ENCODE data around the gene MGAT3.

Gene MGAT3

DNA sequence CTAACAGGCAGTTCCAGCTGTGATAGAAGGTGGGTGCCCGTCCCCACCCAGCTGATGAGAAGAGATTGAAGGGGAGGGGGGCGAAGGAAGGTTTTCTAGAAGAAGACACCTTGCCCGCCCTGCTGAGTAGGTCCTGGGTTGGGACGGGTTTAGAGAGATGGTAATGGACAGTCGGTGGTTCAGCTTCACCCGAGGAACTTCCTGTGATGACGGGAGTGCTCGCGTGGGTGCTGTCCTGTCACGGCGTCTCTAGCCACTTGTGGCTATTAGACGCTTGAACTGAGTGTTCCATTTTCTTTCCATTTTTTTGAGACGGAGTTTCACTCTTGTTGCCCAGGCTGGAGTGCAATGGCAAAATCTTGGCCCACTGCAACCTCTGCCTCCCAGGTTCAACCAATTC lies 27.6 kb upstream of the MGAT3 start:
- DNase-seq = no peak

DNA sequence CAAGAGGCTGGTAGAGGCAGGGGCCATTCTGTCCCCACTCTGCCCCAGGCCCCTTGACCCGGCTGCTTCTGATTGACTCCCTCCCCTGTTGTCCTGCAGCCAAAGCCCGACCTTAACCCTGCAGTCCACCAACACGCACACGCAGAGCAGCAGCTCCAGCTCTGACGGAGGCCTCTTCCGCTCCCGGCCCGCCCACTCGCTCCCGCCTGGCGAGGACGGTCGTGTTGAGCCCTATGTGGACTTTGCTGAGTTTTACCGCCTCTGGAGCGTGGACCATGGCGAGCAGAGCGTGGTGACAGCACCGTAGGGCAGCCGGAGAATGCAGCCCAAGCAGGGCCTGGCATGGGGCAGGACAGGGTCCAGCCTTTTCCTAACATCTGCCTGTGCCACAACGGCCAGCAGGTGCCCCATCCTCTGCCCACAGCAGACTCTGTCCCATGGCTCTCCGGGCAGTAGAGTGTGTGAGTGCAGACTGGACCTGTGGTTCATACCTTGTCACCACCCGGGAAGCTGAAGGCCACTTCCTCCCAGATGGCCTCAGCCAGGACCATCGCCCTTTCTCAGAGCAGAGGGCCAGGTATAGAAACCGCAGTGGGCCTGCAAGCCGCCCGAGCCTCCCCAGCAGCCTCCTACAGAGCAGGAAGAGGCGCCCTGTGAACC lies 26.8 kb upstream of the MGAT3 start:
- no peak for DNase-seq

DNA sequence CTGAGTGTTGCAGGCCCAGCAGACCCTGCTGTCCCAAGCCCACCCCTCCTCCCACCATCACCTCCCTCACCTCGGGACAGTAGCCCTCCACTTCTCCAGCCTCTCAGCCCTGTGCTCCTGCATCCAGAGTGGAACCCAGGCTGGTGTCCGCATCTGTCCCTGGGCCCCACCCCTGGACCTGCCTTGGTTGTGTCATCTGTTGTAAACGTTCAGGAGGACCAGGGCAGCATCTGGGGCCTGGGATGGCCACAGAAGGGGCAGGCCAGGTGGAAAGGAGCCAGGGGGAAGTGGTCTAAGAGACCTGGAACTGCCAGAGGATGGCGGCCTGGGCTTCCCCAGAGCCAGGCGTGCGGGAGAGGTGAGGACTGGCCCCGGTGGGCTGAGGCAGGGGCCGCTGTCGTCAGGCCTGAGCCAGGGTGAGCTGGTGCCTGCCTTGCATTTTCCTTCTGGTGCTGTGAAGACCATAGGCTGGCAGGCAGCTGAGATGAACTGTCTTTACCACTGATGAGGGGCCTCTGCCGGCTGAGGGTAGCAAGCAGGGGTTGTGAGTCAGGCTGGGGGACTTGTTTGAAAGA lies 26.1 kb upstream of the MGAT3 start:
- no peak for DNase-seq

DNA sequence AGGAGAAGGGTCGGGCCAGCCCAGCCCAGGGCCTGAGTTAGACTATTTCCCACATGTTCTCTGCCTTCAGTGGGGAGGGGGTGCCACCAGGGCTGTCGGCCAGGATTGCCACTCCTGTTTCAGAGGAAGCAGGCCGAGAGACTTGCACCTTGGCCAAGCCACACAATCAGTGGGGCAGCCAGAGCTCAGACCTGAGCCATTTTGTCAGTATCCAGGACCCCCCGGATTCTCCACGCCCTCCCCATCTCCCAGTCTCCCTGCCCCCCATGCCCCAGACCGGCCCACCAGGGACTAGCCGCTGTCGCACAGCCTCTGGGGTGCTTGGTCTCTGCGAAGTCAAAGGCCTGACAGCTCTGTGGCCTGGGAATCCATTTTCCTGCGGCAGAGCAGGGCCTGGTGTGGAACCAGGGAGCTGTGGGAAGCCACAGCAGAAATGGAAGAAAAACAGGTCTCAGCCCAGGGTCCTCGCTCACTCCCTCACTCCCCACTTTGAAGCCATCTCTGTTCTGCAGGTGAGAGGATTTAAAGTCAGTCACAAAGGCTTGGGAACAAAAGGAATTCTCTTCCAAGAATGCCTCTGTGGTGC lies 25.5 kb upstream of the MGAT3 start:
- DNase-seq = no peak

DNA sequence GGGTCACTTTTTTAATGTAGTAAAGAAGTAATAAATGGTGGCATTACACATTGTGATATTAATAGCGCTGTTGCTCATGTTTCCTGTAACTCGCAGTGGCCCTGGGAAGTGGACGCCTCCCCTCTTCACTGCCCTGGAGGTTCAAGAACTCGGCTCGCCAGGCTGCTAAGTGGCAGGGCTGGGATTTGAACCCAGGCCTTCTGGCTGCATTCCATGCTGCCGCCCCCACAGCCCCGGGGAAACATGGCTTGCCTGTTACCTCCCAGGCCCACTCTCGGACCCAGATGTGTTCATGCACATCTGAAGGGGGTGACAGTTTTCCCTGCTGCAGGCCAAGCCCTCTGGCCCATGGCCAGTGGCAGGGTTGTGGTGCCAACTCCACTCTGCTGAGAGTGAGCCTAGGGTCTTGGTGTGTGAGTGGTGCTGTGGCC lies 25.0 kb upstream of the MGAT3 start:
- DNase-seq = no peak

DNA sequence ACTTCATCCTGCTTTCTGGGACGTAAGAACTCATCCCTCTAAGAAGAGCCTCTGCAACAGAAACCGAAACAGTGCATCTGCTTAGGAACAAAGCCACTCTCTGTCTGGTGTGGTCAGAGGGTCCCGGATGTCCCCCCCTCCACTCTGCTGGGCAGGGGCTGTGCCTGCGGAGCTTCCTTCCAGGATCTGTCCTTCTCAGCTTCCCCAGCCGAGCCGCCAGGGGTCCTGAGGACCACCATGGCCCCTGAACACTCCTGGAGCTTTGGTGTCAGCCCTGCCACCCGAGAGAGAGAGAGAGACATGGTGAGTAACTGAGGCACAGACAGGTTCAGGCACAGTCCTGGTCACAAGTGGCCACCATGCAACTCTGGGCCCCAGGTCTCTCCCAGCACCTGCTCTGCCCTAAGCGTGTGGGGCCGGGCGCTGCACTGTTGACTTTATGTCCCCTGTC lies 24.4 kb upstream of the MGAT3 start:
- DNase-seq = no peak

DNA sequence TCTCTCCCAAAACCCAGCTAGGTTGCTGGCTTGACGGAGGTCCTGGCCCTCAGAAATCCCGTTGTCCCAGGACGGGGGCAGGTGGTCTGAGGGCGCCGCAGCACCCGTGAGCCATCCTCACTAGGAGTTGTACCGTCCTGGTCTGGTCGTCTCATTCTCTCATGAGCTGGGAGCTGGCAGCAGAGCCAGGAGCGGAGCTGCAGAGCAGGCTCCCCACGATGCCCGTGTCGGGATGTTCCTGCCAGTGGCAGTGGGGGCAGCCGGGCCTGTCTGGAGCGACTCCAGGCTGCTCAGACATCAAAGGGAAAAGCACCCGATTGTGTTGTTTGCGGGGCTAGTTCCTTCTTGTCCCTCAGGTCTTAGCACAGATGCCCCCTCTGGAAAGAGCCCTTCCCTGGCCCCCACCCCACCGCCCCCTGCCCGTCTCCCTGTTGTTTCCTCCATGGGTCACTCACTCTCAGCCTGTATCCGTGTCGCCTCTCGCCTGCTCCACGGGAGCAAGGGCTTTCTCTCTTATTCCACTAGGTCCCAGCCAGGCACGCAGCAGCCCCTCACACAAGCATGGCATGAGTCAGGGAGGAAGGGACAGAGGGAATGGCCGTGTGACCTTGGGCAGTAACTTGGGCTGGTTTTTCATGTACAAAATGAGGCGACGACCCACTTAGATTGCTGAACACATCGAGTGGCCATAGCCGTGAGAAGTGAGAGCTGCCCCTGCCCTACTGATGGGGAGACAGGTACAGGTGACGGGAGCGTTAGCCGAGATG lies 23.2 kb upstream of the MGAT3 start:
- no peak for DNase-seq

DNA sequence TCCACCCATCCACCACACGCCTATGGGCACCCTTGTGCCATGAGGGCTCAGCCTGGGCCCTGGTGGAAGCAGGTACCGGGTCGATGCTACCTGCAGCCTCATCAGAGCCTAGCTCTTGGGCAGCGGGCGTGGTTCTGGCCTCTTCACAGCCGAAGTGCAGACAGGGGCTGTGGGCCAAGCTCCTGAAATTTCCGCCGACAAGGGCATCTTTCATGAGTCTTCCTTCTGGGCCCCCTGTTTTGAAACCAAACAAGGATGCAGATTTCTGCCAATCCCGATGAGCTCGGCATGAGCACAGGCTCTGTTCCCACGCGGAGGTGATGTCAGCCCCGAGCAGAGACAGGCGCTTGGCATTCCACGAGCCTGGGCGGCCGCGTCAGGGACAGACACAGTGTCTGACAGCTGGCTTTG lies 22.6 kb upstream of the MGAT3 start:
- DNase-seq = no peak

DNA sequence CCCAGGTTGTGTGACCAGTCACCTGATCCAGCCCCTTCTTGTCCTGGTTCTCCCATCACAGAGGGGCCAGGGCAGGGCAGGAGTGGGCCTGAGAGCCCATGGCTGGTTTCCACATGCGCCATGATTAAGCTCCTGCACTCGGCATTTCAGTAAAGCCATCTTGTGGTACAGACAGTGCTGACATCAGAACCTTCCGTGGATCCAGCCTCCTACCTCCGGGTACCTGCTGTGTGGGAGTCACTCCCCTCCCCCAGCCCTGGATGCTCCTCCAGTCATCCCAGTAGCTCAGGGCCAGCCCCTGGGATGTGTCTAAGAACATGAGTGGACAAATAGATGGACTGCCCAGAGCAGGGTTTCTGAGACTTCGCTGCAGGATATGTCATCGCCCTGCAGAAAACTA lies 22.1 kb upstream of the MGAT3 start:
- no peak for DNase-seq

DNA sequence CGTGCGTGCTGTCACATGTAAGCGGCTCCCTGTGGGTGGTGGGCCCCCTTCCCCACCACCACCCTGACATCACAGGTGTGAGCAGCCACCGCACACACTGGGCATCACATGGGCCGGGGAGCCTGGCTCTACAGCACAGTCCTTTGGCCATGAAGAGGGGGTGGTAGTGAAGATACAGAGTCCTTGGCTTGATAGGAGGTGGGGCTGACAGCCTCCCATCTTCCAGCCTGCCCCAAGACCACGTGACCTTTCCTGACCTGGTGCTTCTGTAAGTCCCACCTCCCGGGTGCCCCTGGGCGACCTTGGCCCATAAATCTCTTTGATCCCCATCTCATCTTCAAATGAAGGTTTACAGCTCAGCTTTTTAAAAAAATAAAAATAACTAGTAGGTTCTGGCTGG lies 21.2 kb upstream of the MGAT3 start:
- DNase-seq = no peak

DNA sequence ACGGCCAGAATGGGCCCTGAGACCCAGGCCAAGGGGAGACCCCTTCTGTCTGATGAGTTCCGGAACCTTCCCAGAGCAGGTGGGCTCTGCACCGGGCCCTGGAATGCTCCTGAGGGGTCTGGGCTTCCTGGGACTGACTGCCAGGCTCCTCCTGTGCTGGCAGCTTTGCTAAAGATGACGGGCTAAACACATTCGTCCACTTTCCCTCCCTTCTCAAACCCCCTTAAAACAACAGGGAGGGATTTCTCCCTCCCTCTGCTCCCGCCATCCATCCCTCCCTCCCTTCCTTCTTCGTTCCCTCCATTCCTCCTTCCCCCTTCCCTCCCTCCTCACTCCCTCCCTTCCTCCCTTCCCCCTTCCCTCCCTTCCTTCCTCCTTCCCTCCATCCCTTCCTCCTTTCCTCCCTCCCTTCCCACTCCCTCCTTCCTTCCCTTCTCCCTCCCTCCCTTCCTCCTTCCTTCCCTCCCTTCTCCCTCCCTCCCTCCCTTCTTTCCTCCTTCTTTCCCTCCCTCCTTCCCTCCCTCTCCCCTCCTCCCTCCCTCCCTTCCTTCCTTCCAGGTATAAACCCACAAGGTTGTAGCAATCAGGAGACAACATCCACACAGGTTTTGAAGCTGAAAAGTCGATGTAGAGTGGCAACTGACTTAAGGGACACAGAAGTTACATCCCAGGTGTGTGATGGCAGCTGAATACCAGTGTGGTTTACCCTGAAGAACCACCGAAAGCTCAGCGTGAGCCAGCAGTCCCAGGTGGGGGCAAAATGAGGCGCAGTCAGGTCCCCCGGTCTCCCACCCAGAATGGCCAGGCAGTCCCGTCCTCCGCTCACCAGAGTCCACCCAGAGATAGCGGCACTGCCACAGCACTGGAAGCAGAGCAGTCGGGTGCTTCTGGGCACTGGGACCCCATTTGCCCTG lies 18.8 kb upstream of the MGAT3 start:
- DNase-seq = no peak

DNA sequence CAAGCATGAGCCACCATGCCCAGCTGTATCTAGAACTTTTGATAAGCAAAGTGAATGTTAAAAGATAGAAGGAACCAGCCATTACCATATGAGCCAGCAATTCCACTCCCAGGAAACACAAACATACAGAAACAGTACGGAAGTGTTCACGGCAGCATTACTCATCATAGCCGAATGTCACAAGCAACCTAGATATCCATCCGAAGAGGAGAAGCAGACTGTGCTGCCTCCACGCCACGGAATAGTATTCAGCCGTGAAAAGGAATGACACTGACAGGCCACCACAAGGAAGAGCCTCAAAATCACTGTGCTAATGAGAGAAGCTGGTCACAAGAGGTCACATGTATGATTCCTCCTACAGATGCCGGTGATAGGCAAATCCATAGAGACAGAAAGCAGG lies 17.6 kb upstream of the MGAT3 start:
- DNase-seq = no peak

DNA sequence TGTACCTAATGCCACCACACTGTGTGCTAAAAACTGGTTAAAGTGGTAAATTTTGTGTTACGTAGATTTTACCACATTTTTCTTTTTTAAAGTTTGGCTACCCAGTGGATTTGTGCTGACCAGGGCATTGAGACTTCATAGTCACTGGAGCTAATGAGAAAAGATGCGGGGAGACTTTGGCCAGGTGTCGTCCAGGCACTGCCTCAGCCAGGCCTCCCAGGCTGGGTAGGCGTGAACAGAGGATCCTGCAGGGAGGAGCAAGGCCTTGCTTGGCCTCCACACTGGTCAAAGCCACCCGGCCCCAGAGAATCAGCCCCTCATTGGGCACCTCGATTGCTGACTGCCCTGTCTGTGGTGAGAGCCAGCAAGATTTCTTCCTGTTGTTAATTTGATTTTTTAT lies 13.4 kb upstream of the MGAT3 start:
- no peak for DNase-seq

DNA sequence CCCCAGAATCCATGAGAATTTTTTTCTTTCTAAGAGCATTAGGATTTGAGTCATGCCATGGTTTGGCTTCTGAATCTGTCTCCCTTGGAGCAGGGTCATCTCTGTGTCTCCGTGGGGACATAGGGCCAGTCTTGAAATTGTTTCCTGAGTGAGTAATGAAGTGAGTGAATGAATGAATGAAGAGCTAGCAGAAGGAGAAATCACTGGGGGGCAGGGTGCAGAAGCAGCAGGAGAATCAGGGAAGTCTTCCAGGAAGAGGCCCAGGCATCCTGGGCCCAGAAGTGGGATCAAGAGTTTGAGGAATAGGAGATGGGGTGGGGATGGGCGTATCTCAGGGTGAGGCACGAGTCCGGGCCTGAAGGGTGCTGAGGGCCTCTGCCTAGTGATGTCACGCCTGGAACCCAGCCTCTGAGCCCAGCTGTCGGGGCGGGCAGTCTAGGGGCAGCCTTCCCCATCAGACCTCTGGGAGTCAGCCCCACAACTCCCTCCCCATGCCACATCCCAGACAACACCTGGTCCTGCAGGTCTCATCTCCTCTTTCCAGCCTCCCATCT lies 12.5 kb upstream of the MGAT3 start:
- no peak for DNase-seq

DNA sequence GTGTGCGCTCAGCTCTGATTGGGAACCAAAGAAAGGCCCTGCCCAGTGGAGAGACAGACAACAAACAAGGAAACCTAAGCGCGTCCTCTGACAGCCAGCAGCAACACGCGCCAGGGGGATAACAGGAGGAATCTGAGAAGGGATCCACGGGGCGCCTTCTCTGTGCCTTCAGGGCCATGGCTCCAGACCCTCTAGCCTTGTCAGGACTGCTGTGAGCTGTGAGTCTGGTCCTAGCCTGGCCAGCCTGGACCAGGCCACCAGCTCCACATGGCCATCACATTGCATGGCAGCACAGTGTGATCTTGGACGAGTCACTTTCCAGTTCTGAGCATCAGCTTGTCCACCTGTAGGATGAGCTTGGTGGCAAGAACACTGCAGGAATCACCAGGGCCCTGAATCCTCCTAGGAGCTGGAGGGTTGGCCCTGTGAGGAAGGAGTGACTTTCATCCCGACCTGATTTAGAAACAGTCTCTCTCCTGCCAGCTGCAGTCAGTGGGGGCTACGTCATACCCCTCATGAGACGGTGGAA lies 11.8 kb upstream of the MGAT3 start:
- no peak for DNase-seq

DNA sequence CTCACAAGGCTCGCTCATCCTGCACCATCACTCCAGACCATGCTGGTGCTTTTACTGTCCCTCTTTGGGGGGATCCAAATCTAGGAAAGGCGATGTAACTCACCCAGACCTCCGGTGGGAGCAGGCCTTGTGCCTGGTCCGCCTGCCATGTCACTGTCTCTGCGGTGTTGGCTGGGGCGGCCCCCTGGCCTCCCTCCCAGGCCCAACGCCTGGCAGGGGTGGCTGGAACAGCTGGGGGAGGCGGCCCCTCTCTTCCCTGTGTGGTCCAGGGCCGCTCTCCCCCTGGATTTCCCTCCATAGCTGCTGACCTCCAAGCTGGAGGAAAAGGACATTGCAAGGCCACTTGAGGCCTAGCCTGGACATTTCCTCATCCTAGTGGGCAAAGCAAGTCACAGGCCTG lies 11.1 kb upstream of the MGAT3 start:
- no peak for DNase-seq

DNA sequence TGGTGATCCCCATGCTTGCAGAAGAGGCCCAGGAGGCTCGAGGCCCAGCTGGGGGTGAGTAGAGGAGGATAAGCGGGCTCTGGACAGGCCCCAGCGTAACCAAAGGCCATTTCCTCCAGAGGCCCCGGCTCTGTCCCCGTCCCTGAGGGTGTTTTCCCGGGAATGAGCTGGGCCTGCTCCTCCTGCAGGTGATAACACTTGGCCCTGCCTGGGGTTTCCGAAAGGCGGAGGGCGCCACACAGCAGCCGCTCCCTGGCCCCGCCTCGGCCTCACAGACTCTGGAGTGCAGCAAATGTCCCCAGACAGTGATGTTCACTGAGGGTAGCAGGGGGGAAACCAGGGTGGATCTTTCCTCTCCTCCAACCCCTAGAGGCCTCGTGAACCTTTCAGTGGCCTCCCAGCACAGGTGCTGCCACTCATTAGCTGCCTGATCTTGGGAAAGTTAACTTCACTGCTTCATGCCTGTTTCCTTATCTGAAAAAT lies 10.5 kb upstream of the MGAT3 start:
- no peak for DNase-seq

DNA sequence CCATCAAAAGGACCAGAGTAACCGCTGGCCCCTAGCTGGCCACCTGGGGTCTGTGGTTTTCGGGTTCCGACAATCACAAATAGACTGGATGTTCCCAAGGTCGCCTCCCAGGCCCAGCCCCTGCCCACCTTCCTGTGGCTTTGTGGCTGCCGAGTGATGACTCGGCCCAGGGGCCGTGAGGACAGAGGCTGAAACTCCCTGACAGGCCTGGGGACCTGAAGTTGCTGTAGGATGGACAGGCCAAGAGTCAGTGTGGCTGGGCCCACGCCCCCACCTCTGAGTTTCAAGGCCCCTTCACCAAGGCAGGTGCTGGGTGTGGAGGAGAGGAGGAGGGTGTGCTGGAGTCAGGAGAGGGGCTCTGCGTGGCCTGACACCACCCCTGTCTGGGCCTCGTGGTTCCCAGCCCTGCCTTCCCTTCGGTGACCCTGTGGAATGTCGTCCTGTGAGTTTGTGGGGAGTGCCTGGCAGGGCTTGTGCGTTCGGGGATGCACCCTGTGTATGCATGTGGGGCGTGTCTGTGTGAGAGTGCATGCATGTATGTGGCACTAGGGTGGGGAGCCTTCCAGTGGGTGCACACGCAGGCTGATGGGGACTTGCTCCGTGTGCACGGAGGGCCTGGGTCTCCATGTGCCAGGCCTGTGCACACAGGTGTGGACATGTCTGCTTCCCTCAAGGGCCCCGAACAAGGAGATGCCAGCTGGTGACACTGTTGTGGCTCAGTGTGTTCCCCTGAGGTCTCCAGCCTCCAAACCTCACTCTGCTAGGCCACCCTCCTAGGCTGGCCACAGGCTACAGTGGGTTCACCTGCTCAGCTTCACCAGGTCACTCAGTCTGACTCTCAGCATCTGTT lies 8.4 kb upstream of the MGAT3 start:
- DNase-seq = no peak

DNA sequence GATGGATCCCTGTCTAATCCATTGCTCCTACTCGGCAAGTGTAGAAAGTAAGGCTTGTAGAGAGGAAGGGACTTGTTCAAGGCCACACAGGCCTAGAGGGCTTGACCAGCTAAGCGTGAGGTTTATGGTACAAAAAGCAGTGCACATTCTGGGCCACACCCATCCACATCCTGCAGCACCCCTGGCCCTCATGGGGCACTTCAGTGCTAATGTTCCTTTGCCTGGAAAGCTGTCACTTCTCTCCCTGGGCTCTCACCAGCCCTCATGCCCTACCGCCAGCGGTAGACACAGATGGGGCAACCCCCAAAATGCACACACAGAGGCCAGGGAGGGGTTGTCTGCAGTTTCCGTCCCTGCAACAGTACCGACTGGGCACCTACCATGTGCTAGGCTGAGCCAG lies 7.1 kb upstream of the MGAT3 start:
- DNase-seq = no peak

DNA sequence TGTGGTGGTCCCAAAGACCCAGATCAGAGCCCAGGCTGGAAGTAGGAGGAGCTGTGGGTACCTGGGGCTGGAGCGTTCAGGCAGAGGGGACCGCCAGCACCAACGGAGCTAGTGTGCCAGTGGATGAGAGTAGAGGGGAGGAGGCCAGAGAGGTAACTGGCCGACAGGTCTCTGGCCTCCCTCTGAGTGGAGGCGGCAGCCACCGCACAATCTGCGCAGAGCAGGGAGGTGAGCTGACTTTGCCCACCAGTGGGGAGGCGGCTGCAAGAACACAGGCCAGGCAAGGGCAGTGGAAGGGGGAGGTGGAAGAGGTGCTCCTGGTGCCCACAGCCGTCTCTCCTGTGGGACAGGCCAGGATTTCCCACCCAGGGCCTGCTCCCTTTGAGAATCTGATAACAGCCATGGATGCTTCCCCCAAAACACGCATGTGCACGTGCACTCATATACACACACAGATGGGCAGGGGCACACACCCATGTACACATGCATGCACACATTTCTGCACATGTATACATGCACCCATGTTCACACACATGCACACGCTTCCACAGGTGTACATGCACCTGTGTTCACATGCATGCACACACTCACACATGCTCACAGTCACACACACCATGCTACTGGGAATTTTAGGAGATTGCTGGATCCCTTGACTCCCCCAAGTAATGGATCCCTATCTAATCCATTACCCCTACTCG lies 6.4 kb upstream of the MGAT3 start:
- no peak for DNase-seq

DNA sequence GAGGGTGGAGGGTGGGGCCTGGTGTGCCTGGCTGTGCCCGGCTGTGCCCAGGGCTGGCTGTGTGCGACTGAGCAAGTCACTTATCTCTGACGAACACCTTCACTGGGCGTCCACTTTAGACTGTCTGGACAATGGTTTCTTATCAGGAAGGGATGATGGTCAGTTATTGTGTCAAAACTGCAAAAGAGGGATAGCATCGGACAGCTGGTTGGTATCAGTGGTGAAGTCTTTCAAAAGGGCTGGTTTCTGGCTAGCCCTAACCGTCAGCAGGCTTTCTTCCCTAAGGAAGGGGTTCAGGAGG lies 4.1 kb upstream of the MGAT3 start:
- DNase-seq = no peak

All from NCI-H1048 (cell line).